Activated T-helper 1 cell treated with anti-CD3 and anti-CD28 coated beads, Interleukin-12 subunit alpha, Interleukin-12 subunit beta, Interleukin-2, Interleukin-4 antibody, amounts not matched to agents 30 ng/mL and 10 ng/mL and 1 ng/mL, durations not matched to agents 14 hours and 24 hours and 36 hours (primary cell): ENCODE data around the gene NPIPA1. TPM values are rescaled to one million over a fixed set of nuclear protein-coding genes. Genes with fewer than 3 reads are reported as not detected.
"Not testable (repeated sequence)": the region's sequence is repeated elsewhere in the genome, so short reads cannot be mapped to it uniquely, and the experiment has no call there.

Source experiments
- DNase-seq: peaks from one replicate; pipeline ENCODE4 v3.0.0; 2021; ENCODE audit warnings: low spot score
- H3K27ac Mint-ChIP-seq: one replicate; pipeline ENCODE4 v1.8.0; 2021; ENCODE audit warnings: mild to moderate bottlenecking, mixed read lengths
- H3K27me3 Mint-ChIP-seq: one replicate; pipeline ENCODE4 v1.8.0; 2022; ENCODE audit warnings: mild to moderate bottlenecking, moderate library complexity, mixed read lengths; ENCODE audit not compliant: insufficient read depth
- H3K36me3 Mint-ChIP-seq: one replicate; pipeline ENCODE4 v1.8.0; 2021; ENCODE audit warnings: low read depth, mixed read lengths
- H3K4me1 Mint-ChIP-seq: one replicate; pipeline ENCODE4 v1.8.0; 2021; ENCODE audit warnings: low read depth, mixed read lengths
- H3K4me3 Mint-ChIP-seq: one replicate; pipeline ENCODE4 v1.8.0; 2021; ENCODE audit warnings: mild to moderate bottlenecking, moderate library complexity, mixed read lengths
- H3K9me3 Mint-ChIP-seq: one replicate; pipeline ENCODE4 v1.8.0; 2021; ENCODE audit warnings: mixed read lengths
- intact Hi-C: fragments of 100-400 bp; cut with micrococcal nuclease; formaldehyde crosslinking; loops from one replicate; pipeline ENCODE4 v1.15.1; 2024
- total RNA-seq: library from RNA; stranded (reverse); gene quantifications from 2 replicates; pipeline ENCODE4 v1.2.3, GENCODE V29; 2022

NPIPA1 gene
- total RNA-seq, 1 donor from 2014 or later: 105 TPM

GRCh38 chr16:14974656-14975417 is 37.6 kb downstream of the NPIPA1 start, which contains the start of gene PDXDC1:
PDXDC1 (plus strand) TSS chr16:14975026; CDS start chr16:14975200, 174 bp downstream.
- peak; percentile 96 for DNase-seq
- peaks cover 13% of the 10 kb centered on the region for H3K4me1 Mint-ChIP-seq
- H3K27me3 Mint-ChIP-seq, H3K36me3 Mint-ChIP-seq, H3K9me3 Mint-ChIP-seq: not testable (repeated sequence)
- intact Hi-C loops: loop anchor here (2.0 kb wide), 1 partner anchor 82 kb away; the partner anchor contains the start of gene NTAN1
- peak within 1 kb of the TSS; percentile 88 for H3K4me3 Mint-ChIP-seq
- peak within 1 kb of the TSS; percentile 74 for H3K27ac Mint-ChIP-seq

- not testable (repeated sequence) for H3K9me3 Mint-ChIP-seq, H3K27me3 Mint-ChIP-seq, H3K36me3 Mint-ChIP-seq
- peak; percentile 37 for DNase-seq
- Mint-ChIP-seq H3K4me3 (peak overlapping the region; percentile 88), H3K27ac (peak overlapping the region; percentile 70), H3K4me1 (peaks cover 13% of the 10 kb centered on the region)
- intact Hi-C loops: loop anchor here (2.0 kb wide), 1 partner anchor 81 kb away; the partner anchor contains the start of gene NTAN1
Measured at GRCh38 chr16:14975418-14976194, 38.4 kb downstream of the NPIPA1 start.

- H3K27ac Mint-ChIP-seq, intact Hi-C loops, DNase-seq, H3K27me3 Mint-ChIP-seq, H3K9me3 Mint-ChIP-seq, H3K36me3 Mint-ChIP-seq: not testable (repeated sequence)
- Mint-ChIP-seq H3K4me3 (peak overlapping the region; percentile 45), H3K4me1 (peaks cover 13% of the 10 kb centered on the region)
Measured at GRCh38 chr16:14976971-14977736, 39.9 kb downstream of the NPIPA1 start.

- H3K4me3 Mint-ChIP-seq, DNase-seq, H3K9me3 Mint-ChIP-seq, H3K36me3 Mint-ChIP-seq, H3K27ac Mint-ChIP-seq, intact Hi-C loops, H3K27me3 Mint-ChIP-seq: not testable (repeated sequence)
- H3K4me1 Mint-ChIP-seq: peaks cover 13% of the 10 kb centered on the region
Measured at GRCh38 chr16:14978281-14978680, 41.0 kb downstream of the NPIPA1 start.

- H3K4me3 Mint-ChIP-seq, H3K27me3 Mint-ChIP-seq: not testable (repeated sequence)
- H3K4me1 Mint-ChIP-seq: peaks cover 13% of the 10 kb centered on the region
Measured at GRCh38 chr16:14978908-14979307, 41.7 kb downstream of the NPIPA1 start.

GRCh38 chr16:14981234-14981633 is 44.0 kb downstream of the NPIPA1 start:
- H3K27ac Mint-ChIP-seq, intact Hi-C loops, DNase-seq, H3K4me3 Mint-ChIP-seq, H3K36me3 Mint-ChIP-seq, H3K9me3 Mint-ChIP-seq, H3K4me1 Mint-ChIP-seq, H3K27me3 Mint-ChIP-seq: not testable (repeated sequence)

More at GRCh38 chr16:14978908-14979307, 41.7 kb downstream of the NPIPA1 start:
- H3K27ac Mint-ChIP-seq, H3K36me3 Mint-ChIP-seq, intact Hi-C loops, H3K9me3 Mint-ChIP-seq, DNase-seq: not testable (repeated sequence)

- H3K9me3 Mint-ChIP-seq, H3K27me3 Mint-ChIP-seq, intact Hi-C loops, H3K4me1 Mint-ChIP-seq, H3K27ac Mint-ChIP-seq, DNase-seq, H3K36me3 Mint-ChIP-seq, H3K4me3 Mint-ChIP-seq: not testable (repeated sequence)
Measured at GRCh38 chr16:14982521-14982920, 45.3 kb downstream of the NPIPA1 start.

- peaks cover 20% of the 10 kb centered on the region for H3K36me3 Mint-ChIP-seq
- H3K9me3 Mint-ChIP-seq, H3K4me3 Mint-ChIP-seq, intact Hi-C loops, H3K27me3 Mint-ChIP-seq, DNase-seq, H3K4me1 Mint-ChIP-seq, H3K27ac Mint-ChIP-seq: not testable (repeated sequence)
Measured at GRCh38 chr16:14988092-14988491, 50.8 kb downstream of the NPIPA1 start.

- H3K4me3 Mint-ChIP-seq, DNase-seq, H3K27me3 Mint-ChIP-seq, H3K4me1 Mint-ChIP-seq, H3K9me3 Mint-ChIP-seq, H3K27ac Mint-ChIP-seq, intact Hi-C loops: not testable (repeated sequence)
- peaks cover 23% of the 10 kb centered on the region for H3K36me3 Mint-ChIP-seq
Measured at GRCh38 chr16:14988661-14989191, 51.5 kb downstream of the NPIPA1 start.

- intact Hi-C loops, DNase-seq, H3K27me3 Mint-ChIP-seq, H3K9me3 Mint-ChIP-seq, H3K27ac Mint-ChIP-seq, H3K4me1 Mint-ChIP-seq, H3K4me3 Mint-ChIP-seq: not testable (repeated sequence)
- H3K36me3 Mint-ChIP-seq: peaks cover 23% of the 10 kb centered on the region
Measured at GRCh38 chr16:14989291-14990281, 52.3 kb downstream of the NPIPA1 start.

- H3K9me3 Mint-ChIP-seq, H3K27ac Mint-ChIP-seq, DNase-seq, H3K4me1 Mint-ChIP-seq, H3K4me3 Mint-ChIP-seq, H3K27me3 Mint-ChIP-seq, intact Hi-C loops: not testable (repeated sequence)
- H3K36me3 Mint-ChIP-seq: peaks cover 15% of the 10 kb centered on the region
Measured at GRCh38 chr16:14993277-14994151, 56.3 kb downstream of the NPIPA1 start.
